ENCODE data around the gene USP24.

The USP24 gene

DNA sequence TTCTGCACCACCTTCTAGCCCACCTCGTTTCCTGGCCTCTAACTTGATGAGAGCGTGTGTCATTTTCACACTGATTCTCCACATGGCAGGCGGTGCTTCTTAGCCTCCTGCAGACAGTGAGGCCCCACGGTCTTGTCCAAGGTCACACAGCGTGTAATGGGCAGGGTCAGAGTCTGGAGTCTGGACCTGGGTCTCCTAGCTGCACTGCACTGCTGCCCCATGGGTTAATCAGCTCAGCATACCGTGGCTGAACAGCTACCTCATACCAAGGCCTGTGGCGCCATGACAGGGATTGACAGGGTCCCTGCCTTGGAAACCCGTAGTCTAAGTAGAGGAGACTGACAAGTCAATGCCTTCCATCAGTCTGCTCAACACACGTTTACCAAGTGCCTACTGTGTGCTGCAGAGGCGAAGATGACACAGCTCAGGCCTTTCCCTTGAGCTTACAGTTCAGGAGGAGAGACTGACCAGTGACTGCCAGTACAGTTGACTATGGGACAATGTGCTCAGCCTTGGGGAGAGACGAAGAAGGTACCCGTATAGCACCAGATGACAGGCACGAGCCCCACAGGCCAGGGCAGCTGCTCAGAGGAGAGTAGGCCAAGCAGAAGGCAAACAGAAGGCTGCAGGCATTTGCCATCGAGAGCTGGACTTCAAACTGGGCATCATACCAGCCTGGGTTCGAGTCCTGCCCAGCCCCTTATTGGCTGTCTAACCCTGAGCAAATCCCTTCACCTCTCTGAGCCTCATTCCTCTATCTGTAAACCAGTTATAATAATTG, 170.4 kb downstream of the USP24 start:
- peaks cover 6% of the 10 kb centered on the region; the same call in 1 of the 2 replicates for H3K4me1 ChIP-seq (ENCODE audit: insufficient read depth, low read length)
- H3K9me3 ChIP-seq (ENCODE audit: control insufficient read depth, insufficient read depth, low read length), result no peaks in the 10 kb centered on the region
- no peak overlapping the region for H3K9ac ChIP-seq (ENCODE audit: low read depth, low read length)
- no peaks in the 10 kb centered on the region for H3K36me3 ChIP-seq (ENCODE audit: insufficient read depth, low read length)

DNA sequence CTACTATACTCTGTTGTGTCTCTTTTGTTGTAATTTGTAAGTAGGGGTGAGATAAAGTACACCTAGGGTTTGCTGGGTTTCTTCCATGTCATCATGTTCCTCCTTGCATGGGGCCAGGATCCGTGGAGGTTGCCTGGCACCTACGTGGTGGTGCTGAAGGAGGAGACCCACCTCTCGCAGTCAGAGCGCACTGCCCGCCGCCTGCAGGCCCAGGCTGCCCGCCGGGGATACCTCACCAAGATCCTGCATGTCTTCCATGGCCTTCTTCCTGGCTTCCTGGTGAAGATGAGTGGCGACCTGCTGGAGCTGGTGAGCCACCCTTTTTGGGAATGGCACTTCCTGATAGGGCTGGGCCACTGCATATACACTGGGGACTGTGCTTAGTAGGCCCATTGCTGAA, 171.4 kb downstream of the USP24 start:
- Histone ChIP-seq H3K4me1 (ENCODE audit: insufficient read depth, low read length) (peaks cover 6% of the 10 kb centered on the region; the same call in 1 of the 2 replicates), H3K9me3 (ENCODE audit: control insufficient read depth, insufficient read depth, low read length) (no peaks in the 10 kb centered on the region), H3K9ac (ENCODE audit: low read depth, low read length) (no peak overlapping the region), H3K36me3 (ENCODE audit: insufficient read depth, low read length) (no peaks in the 10 kb centered on the region)

DNA sequence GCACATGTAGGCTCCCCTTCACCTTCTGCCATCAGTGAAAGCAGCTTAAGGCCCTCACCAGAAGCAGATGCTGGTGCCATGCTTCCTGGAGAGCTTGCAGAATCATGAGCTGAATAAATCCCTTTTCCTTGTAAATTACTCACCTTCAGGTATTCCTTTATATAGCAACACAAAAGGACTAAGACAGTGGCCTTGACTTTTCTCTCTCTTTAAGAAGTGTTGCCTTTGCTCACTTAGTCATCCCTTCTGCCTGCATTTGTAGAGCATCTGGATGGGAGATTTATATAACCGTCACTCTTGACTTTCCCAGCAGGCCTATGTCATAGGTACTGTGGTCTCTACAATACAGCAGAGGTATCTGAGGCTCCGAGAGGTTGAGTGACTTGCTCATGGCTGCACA, 172.2 kb downstream of the USP24 start:
- no peaks in the 10 kb centered on the region for H3K36me3 ChIP-seq (ENCODE audit: insufficient read depth, low read length)
- H3K9ac ChIP-seq (ENCODE audit: low read depth, low read length), result no peak overlapping the region
- peaks cover 6% of the 10 kb centered on the region; the same call in 1 of the 2 replicates for H3K4me1 ChIP-seq (ENCODE audit: insufficient read depth, low read length)
- H3K9me3 ChIP-seq (ENCODE audit: control insufficient read depth, insufficient read depth, low read length), result no peaks in the 10 kb centered on the region

DNA sequence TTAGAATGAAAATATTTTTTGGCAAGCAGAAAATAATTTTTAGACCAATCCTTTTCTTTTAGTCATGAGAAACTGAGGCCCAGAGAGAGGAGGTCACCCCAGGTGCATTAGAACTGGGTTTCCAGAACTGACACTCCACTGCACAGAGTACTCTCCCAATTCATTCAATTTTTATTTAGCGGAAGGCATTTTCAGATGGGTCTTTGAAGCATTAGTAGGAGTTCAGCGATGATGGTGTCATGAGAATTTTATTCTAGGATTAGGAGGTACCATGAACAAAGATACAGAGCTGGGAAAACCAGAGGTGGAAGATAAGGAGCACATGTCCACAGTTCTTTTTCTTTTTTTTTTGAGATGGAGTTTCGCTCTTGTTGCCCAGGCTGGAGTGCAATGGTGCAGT, 173.6 kb downstream of the USP24 start:
- Histone ChIP-seq H3K9ac (ENCODE audit: low read depth, low read length) (no peak overlapping the region), H3K36me3 (ENCODE audit: insufficient read depth, low read length) (no peaks in the 10 kb centered on the region), H3K4me1 (ENCODE audit: insufficient read depth, low read length) (peaks cover 6% of the 10 kb centered on the region; the same call in 1 of the 2 replicates), H3K9me3 (ENCODE audit: control insufficient read depth, insufficient read depth, low read length) (no peaks in the 10 kb centered on the region)

GRCh38 chr1:55040933-55041494, 174.2 kb downstream of the USP24 start:
- Histone ChIP-seq H3K36me3 (ENCODE audit: insufficient read depth, low read length) (no peaks in the 10 kb centered on the region), H3K9me3 (ENCODE audit: control insufficient read depth, insufficient read depth, low read length) (no peaks in the 10 kb centered on the region), H3K9ac (ENCODE audit: low read depth, low read length) (peak overlapping the region; percentile 57), H3K4me1 (ENCODE audit: insufficient read depth, low read length) (peaks cover 6% of the 10 kb centered on the region; the same call in 1 of the 2 replicates)

- Histone ChIP-seq H3K9ac (ENCODE audit: low read depth, low read length) (peak overlapping the region; percentile 57; the same call in 1 of the 2 replicates), H3K36me3 (ENCODE audit: insufficient read depth, low read length) (no peaks in the 10 kb centered on the region), H3K4me1 (ENCODE audit: insufficient read depth, low read length) (peaks cover 6% of the 10 kb centered on the region; the same call in 1 of the 2 replicates), H3K9me3 (ENCODE audit: control insufficient read depth, insufficient read depth, low read length) (no peaks in the 10 kb centered on the region)
These were observed 174.9 kb downstream of the USP24 start for GRCh38 chr1:55040083-55040932.

GRCh38 chr1:55039342-55040082, 175.7 kb downstream of the USP24 start, which contains the start of gene PCSK9:
Gene PCSK9 (plus strand): TSS chr1:55039548. CDS start chr1:55039838, 290 bp downstream.
- Histone ChIP-seq H3K4me1 (ENCODE audit: insufficient read depth, low read length) (peaks cover 6% of the 10 kb centered on the region; the same call in 1 of the 2 replicates), H3K9ac (ENCODE audit: low read depth, low read length) (peak within 1 kb of the TSS; percentile 57), H3K36me3 (ENCODE audit: insufficient read depth, low read length) (no peaks in the 10 kb centered on the region), H3K9me3 (ENCODE audit: control insufficient read depth, insufficient read depth, low read length) (no peaks in the 10 kb centered on the region)

DNA sequence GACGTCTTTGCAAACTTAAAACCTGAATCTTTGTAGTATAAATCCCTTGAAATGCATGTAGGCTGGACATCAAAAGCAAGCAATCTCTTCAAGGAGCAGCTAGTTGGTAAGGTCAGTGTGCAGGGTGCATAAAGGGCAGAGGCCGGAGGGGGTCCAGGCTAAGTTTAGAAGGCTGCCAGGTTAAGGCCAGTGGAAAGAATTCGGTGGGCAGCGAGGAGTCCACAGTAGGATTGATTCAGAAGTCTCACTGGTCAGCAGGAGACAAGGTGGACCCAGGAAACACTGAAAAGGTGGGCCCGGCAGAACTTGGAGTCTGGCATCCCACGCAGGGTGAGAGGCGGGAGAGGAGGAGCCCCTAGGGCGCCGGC, 176.2 kb downstream of the USP24 start:
- H3K9ac ChIP-seq (ENCODE audit: low read depth, low read length), result peak overlapping the region; percentile 57; the same call in 1 of the 2 replicates
- no peaks in the 10 kb centered on the region for H3K9me3 ChIP-seq (ENCODE audit: control insufficient read depth, insufficient read depth, low read length)
- H3K36me3 ChIP-seq (ENCODE audit: insufficient read depth, low read length), result no peaks in the 10 kb centered on the region
- H3K4me1 ChIP-seq (ENCODE audit: insufficient read depth, low read length), result peaks cover 6% of the 10 kb centered on the region; the same call in 1 of the 2 replicates

- no peak overlapping the region for H3K9ac ChIP-seq (ENCODE audit: low read depth, low read length)
- no peaks in the 10 kb centered on the region for H3K9me3 ChIP-seq (ENCODE audit: control insufficient read depth, insufficient read depth, low read length)
- no peaks in the 10 kb centered on the region for H3K36me3 ChIP-seq (ENCODE audit: insufficient read depth, low read length)
- H3K4me1 ChIP-seq (ENCODE audit: insufficient read depth, low read length), result peaks cover 6% of the 10 kb centered on the region; the same call in 1 of the 2 replicates
These were observed 176.7 kb downstream of the USP24 start for GRCh38 chr1:55038552-55038838.

- peaks cover 6% of the 10 kb centered on the region; the same call in 1 of the 2 replicates for H3K4me1 ChIP-seq (ENCODE audit: insufficient read depth, low read length)
- no peaks in the 10 kb centered on the region for H3K9me3 ChIP-seq (ENCODE audit: control insufficient read depth, insufficient read depth, low read length)
- no peak overlapping the region for H3K9ac ChIP-seq (ENCODE audit: low read depth, low read length)
- H3K36me3 ChIP-seq (ENCODE audit: insufficient read depth, low read length), result no peaks in the 10 kb centered on the region
These were observed 177.2 kb downstream of the USP24 start for GRCh38 chr1:55037733-55038551.

- no peaks in the 10 kb centered on the region for H3K4me1 ChIP-seq (ENCODE audit: insufficient read depth, low read length)
- no peak overlapping the region for H3K9ac ChIP-seq (ENCODE audit: low read depth, low read length)
- H3K36me3 ChIP-seq (ENCODE audit: insufficient read depth, low read length), result no peaks in the 10 kb centered on the region
- H3K9me3 ChIP-seq (ENCODE audit: control insufficient read depth, insufficient read depth, low read length), result peaks cover 3% of the 10 kb centered on the region
These were observed 179.3 kb downstream of the USP24 start for GRCh38 chr1:55035904-55036303.

DNA sequence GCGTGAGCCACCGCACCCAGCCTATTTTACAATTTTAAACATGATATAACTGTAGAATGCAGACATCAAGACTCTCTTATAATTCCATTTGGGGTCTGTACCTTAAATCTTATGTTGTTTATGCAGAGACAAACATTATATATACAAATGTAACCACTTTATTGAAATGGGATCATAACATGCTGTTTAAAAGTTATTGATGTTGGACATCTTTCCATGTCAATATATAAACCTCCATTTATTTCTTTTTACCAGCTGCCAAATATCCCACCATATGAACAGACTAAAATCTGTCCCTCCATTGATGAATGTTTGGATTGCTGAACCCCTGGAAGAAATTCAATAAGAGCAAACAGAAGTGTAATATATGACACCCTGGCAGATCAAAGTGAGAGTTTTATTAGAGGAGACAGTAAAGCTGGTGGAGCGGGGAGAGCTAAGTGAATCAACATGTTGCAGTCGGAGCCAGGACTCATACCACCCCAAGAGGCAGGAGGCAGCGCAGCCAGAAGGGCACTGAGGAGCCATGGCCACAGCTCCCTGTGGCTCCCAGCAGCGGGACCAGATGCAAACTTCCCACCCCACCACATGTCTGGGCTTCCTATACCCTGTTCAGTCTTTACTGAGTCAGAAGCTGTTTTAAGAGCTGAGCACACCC, 180.6 kb downstream of the USP24 start:
- H3K9me3 ChIP-seq (ENCODE audit: control insufficient read depth, insufficient read depth, low read length), result peaks cover 7% of the 10 kb centered on the region
- H3K4me1 ChIP-seq (ENCODE audit: insufficient read depth, low read length), result no peaks in the 10 kb centered on the region
- H3K9ac ChIP-seq (ENCODE audit: low read depth, low read length), result no peak overlapping the region
- no peaks in the 10 kb centered on the region for H3K36me3 ChIP-seq (ENCODE audit: insufficient read depth, low read length)

DNA sequence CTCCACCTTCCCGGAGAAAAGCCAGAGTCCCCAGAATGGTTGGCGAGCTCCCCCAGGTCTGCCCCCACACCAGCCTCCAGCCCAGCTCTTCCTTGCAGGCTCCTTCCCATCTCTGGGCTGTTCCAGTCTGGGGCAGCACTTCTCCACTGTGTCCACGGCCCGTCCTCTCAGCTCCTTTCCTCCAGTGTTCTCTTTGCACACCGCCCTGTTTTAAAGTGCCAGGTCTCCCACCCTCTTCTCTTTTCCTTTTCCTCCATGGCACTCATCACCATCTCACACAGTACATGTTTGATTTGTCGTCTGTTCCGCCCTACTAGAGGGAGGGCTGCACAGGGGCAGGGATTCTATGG, 181.9 kb downstream of the USP24 start:
- H3K36me3 ChIP-seq (ENCODE audit: insufficient read depth, low read length), result no peaks in the 10 kb centered on the region
- H3K9ac ChIP-seq (ENCODE audit: low read depth, low read length), result no peak overlapping the region
- no peaks in the 10 kb centered on the region for H3K4me1 ChIP-seq (ENCODE audit: insufficient read depth, low read length)
- peaks cover 7% of the 10 kb centered on the region for H3K9me3 ChIP-seq (ENCODE audit: control insufficient read depth, insufficient read depth, low read length)
